NCI-H1417 (cell line): Measurements from ENCODE around the gene FARP2.
"Not testable (repeated sequence)": the region's sequence is repeated elsewhere in the genome, so short reads cannot be mapped to it uniquely, and the experiment has no call there.

Experiments
- DNase-seq, 3 experiments: peaks; one replicate each; lab custom pipeline; 2025; lab: John Stamatoyannopoulos, UW

Gene FARP2

GRCh38 chr2:241372361-241372992 lies 16.4 kb downstream of the FARP2 start:
- DNase-seq = peak in 2 of 3 experiments; percentile 9 to 58

- peak in 2 of 3 experiments; percentile 47 to 79 for DNase-seq
These were observed 17.4 kb downstream of the FARP2 start for GRCh38 chr2:241373446-241373845.

- not testable (repeated sequence) for DNase-seq
These were observed 17.8 kb downstream of the FARP2 start for GRCh38 chr2:241373906-241374305.

- no peak for DNase-seq
These were observed 19.2 kb downstream of the FARP2 start for GRCh38 chr2:241375300-241375699.

GRCh38 chr2:241376808-241377207 lies 20.7 kb downstream of the FARP2 start:
- no peak for DNase-seq

- no peak for DNase-seq
These were observed 22.7 kb downstream of the FARP2 start for GRCh38 chr2:241378816-241379215.

- no peak for DNase-seq
These were observed 23.7 kb downstream of the FARP2 start for GRCh38 chr2:241379481-241380480.

GRCh38 chr2:241381872-241382271 lies 25.8 kb downstream of the FARP2 start:
- no peak for DNase-seq

- not testable (repeated sequence) for DNase-seq
These were observed 29.4 kb downstream of the FARP2 start for GRCh38 chr2:241385450-241385849.

GRCh38 chr2:241386519-241386918 lies 30.4 kb downstream of the FARP2 start:
- DNase-seq = no peak

GRCh38 chr2:241389697-241390096 lies 33.6 kb downstream of the FARP2 start:
- no peak for DNase-seq

- DNase-seq = no peak
These were observed 34.5 kb downstream of the FARP2 start for GRCh38 chr2:241390301-241391206.

- DNase-seq = peak in 1 of 3 experiments; percentile 7
These were observed 36.0 kb downstream of the FARP2 start for GRCh38 chr2:241391892-241392665.

- DNase-seq = not testable (repeated sequence)
These were observed 36.7 kb downstream of the FARP2 start for GRCh38 chr2:241392753-241393152.

GRCh38 chr2:241393524-241394196 lies 37.6 kb downstream of the FARP2 start:
- DNase-seq = no peak

- DNase-seq = not testable (repeated sequence)
These were observed 40.7 kb downstream of the FARP2 start for GRCh38 chr2:241396809-241397208.

GRCh38 chr2:241399941-241400922 lies 44.1 kb downstream of the FARP2 start:
- peak in 2 of 3 experiments; percentile 21 to 48 for DNase-seq

- no peak for DNase-seq
These were observed 52.8 kb downstream of the FARP2 start for GRCh38 chr2:241408849-241409248.

- no peak for DNase-seq
These were observed 54.7 kb downstream of the FARP2 start for GRCh38 chr2:241410739-241411176.
